ENCODE measurements around the gene TNFSF13B. TPM values are rescaled to one million over a fixed set of nuclear protein-coding genes. Genes with fewer than 3 reads are reported as not detected.

Gene TNFSF13B
- total RNA-seq, 1 donor from 2014 or later: 0.12 TPM

DNA sequence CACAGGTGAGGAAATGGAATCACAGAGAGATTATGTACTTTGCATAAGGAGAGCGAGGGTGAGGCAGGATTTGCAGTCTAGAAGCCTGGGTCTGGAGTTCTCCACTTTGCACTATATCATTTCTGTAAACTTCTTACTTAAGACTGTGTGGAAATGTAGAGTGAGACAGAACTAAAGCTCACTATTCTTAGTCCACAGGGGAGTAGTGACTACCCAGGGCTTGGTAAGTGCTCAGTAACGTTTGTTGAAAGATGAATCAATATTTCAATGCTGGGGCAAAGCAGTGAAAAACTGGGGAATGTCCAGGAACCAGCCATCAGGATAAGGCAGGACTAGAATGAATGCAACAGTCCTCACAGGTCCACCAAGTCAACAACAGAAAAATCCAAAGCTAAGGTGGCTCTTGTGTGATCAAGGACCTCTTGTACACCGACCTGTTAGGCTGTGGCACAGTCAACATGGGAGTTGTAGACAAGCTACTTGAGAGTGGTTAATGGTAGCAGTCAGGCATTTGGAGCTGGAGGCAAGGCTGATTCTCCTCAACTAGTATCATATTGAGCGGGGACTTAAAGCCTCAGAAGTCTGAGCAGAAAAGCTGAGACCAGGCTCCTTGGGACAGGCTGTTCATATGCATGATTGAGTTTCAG, 929 bp upstream of the TNFSF13B start:
- no peak overlapping the region for H3K4me3 ChIP-seq (ENCODE audit: low read depth, low read length)

DNA sequence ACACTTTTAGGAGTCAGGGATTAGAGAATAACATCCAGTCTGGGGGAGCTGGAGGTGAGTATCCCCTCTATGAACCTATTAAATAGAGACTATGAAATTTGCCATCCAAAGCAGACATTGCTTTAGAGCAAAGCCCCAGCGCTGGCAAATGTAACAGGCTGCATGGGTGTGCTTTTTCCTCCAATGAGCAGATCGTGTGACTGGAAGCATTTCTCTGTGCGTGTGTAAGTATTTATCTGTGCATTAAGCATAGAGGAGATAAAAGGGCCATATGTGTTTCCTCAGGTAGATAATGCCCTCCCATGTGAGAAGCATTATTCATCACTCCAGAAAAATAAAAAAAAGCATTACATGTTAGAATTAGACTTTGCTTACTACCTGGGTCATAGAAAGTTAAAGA, 924 bp downstream of the TNFSF13B start:
- peak overlapping the region; percentile 43 for H3K4me3 ChIP-seq (ENCODE audit: low read depth, low read length)

More for the DNA sequence above, 929 bp upstream of the TNFSF13B start:
- no peak for DNase-seq (ENCODE audit: low read depth)
- TF ChIP-seq, protein P1, sequence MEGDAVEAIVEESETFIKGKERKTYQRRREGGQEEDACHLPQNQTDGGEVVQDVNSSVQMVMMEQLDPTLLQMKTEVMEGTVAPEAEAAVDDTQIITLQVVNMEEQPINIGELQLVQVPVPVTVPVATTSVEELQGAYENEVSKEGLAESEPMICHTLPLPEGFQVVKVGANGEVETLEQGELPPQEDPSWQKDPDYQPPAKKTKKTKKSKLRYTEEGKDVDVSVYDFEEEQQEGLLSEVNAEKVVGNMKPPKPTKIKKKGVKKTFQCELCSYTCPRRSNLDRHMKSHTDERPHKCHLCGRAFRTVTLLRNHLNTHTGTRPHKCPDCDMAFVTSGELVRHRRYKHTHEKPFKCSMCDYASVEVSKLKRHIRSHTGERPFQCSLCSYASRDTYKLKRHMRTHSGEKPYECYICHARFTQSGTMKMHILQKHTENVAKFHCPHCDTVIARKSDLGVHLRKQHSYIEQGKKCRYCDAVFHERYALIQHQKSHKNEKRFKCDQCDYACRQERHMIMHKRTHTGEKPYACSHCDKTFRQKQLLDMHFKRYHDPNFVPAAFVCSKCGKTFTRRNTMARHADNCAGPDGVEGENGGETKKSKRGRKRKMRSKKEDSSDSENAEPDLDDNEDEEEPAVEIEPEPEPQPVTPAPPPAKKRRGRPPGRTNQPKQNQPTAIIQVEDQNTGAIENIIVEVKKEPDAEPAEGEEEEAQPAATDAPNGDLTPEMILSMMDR (conservative IDR thresholded peaks at IDR 0.05; ENCODE audit: low read depth, low read length): no peak

DNA sequence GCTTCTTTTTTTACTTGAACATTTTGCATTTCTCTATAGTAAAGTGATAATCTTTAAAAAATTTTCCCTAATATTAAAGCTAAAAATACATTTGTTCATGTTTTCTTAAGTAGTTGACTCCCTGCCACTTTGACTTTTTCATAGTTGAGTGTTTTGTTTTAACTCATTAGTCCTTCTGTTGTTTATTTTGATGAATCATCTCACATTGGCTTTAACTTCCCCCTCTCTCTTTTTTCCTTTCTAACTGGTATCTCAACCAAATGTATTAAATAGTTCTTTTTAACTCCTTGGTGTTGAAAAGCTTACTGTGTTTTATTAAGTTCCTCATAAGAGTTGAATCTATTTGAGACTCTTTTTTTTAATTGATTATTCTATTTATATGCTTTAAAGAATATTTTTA, 2.8 kb downstream of the TNFSF13B start:
- H3K4me3 ChIP-seq (ENCODE audit: low read depth, low read length): no peak overlapping the region
- TF ChIP-seq, protein P1 (conservative IDR thresholded peaks at IDR 0.05; ENCODE audit: low read depth, low read length): no peak
- DNase-seq (ENCODE audit: low read depth): no peak

More for the DNA sequence above, 924 bp downstream of the TNFSF13B start:
- DNase-seq (ENCODE audit: low read depth): no peak
- TF ChIP-seq, protein P1 (conservative IDR thresholded peaks at IDR 0.05; ENCODE audit: low read depth, low read length): no peak

DNA sequence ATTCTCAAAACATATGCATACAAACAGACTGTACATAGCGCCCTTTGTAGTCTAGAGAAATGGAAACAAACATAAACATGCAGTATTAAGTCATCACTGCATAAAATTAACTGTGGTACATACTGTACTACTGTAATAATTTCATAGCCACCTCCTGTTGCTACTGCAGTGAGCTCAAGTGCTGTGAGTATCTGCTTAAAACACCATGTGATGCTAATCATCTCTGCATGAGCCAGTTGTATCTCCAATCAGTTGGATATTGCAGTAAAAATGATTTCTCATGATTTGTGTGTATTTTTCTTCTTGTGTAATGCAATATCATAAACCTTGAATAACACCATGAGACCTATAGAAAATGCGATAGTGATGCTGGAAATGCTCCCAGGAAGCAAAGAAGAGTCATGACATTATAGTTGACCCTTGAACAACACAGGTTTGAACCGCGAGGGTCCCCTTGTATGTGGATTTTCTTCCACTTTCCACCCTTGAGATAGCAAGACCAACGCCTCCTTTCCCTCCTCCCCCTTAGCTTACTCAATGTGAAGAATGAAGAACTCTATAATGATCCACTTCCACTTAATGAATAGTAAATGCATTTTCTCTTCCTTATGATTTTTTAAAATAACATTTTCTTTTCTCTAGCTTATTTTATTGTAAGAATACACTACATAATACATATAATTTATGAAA, 4.1 kb downstream of the TNFSF13B start:
- TF ChIP-seq, protein P1 (conservative IDR thresholded peaks at IDR 0.05; ENCODE audit: low read depth, low read length): no peak
- DNase-seq (ENCODE audit: low read depth): no peak
- H3K4me3 ChIP-seq (ENCODE audit: low read depth, low read length): no peak overlapping the region

DNA sequence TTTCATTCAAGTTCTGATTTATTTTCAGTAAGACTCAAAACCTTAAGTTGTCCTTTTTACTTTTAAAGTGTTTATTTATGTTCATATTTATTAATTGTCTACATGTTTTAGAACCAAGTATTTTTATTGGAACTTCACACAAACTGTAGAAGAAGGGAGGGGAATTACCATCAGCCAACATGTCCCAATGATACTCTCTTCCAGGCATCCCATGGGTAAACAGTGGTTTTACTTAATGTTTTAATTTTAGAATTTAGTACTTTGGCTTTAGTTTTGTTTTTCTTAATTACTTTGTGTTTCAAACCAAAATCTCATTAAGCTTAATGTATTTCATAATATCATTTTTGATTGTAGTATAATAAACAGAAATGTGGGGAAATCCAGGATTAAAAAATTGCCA, 5.2 kb downstream of the TNFSF13B start:
- TF ChIP-seq, protein P1 (conservative IDR thresholded peaks at IDR 0.05; ENCODE audit: low read depth, low read length): no peak
- H3K4me3 ChIP-seq (ENCODE audit: low read depth, low read length): no peak overlapping the region
- no peak for DNase-seq (ENCODE audit: low read depth)

DNA sequence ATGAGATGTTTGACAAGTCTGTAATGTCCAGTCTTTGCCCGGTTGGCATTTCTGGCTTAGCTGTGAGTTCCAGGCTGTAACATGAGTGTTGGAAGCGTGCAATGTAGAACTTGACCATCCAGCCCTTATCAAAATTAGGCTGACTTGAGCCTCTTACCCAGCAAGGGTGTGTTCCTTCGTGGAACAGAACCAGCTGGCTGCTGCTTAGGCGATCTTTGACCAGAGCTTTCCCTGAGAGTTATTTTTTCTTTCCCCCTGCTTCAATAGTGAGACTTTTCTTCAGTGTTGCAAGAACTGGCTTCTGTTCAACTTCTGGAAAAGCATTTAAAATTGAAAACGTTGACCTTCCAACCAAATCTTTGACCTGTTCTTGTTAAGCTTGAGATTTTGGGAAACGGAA, 6.5 kb downstream of the TNFSF13B start:
- DNase-seq (ENCODE audit: low read depth): no peak
- no peak overlapping the region for H3K4me3 ChIP-seq (ENCODE audit: low read depth, low read length)

More for the DNA sequence above, 6.5 kb downstream of the TNFSF13B start:
- TF ChIP-seq, protein P1 (conservative IDR thresholded peaks at IDR 0.05; ENCODE audit: low read depth, low read length): no peak

All from epithelial cell of proximal tubule (primary cell).